Hepatocyte (in vitro differentiated cells): ENCODE results near the gene GFPT2. TPM values are rescaled to one million over a fixed set of nuclear protein-coding genes. Genes with fewer than 3 reads are reported as not detected.

Experiments used
- DNase-seq: peaks from one replicate; pipeline ENCODE4 v3.0.0-alpha.2; 2016; ENCODE audit warnings: low spot score
- H2AFZ ChIP-seq: fragments of 200-600 bp; sonication (generic); 2 replicates; pipeline ENCODE4 v1.6.0; 2016; ENCODE audit warnings: antibody characterized with exemption, mild to moderate bottlenecking
- H3K27ac ChIP-seq: fragments of 200-600 bp; sonication (generic); 2 replicates; pipeline ENCODE4 v1.5.1; 2016; ENCODE audit warnings: mild to moderate bottlenecking
- H3K27me3 ChIP-seq: fragments of 200-600 bp; sonication (generic); 2 replicates; pipeline ENCODE4 v1.6.1; 2016
- H3K36me3 ChIP-seq: fragments of 200-600 bp; sonication (generic); replicated peaks from 2 replicates; pipeline ENCODE4 v1.5.1; 2016; ENCODE audit warnings: low read depth; ENCODE audit not compliant: insufficient read depth
- H3K4me1 ChIP-seq: fragments of 200-600 bp; sonication (generic); 2 replicates; pipeline ENCODE4 v1.5.1; 2016; ENCODE audit warnings: mild to moderate bottlenecking, moderate library complexity; ENCODE audit not compliant: insufficient read depth
- H3K4me2 ChIP-seq: fragments of 200-600 bp; sonication (generic); 2 replicates; pipeline ENCODE4 v1.6.0; 2016
- H3K4me3 ChIP-seq: fragments of 200-600 bp; sonication (generic); 2 replicates; pipeline ENCODE4 v1.5.1; 2016; ENCODE audit warnings: mild to moderate bottlenecking
- H3K79me2 ChIP-seq: fragments of 200-600 bp; sonication (generic); 2 replicates; pipeline ENCODE4 v1.6.0; 2017; ENCODE audit warnings: mild to moderate bottlenecking
- H3K9me2 ChIP-seq: fragments of 200-600 bp; sonication (generic); replicated peaks from 2 replicates; pipeline ENCODE4 v1.6.0; 2017; ENCODE audit warnings: mild to moderate bottlenecking; ENCODE audit not compliant: insufficient read depth
- H3K9me3 ChIP-seq: fragments of 200-600 bp; sonication (generic); 2 replicates; pipeline ENCODE4 v1.5.1; 2016; ENCODE audit warnings: low read depth, mild to moderate bottlenecking
- H4K20me1 ChIP-seq: fragments of 200-600 bp; sonication (generic); 2 replicates; pipeline ENCODE4 v1.6.0; 2016; ENCODE audit warnings: mild to moderate bottlenecking; ENCODE audit not compliant: insufficient read depth, poor library complexity, severe bottlenecking
- CTCF ChIP-seq: fragments of 200-600 bp; sonication (generic); IDR thresholded peaks from 2 replicates; pipeline ENCODE4 v1.5.1; 2016; ENCODE audit warnings: antibody characterized with exemption, mild to moderate bottlenecking; ENCODE audit not compliant: poor library complexity
- EZH2 ChIP-seq: fragments of 200-600 bp; sonication (generic); IDR thresholded peaks from 2 replicates; pipeline ENCODE4 v1.6.1; 2016; ENCODE audit warnings: antibody characterized with exemption, mild to moderate bottlenecking, borderline replicate concordance
- EZH2phosphoT487 ChIP-seq: fragments of 200-600 bp; sonication (generic); IDR thresholded peaks from one replicate; pipeline ENCODE4 v1.6.1; 2018; ENCODE audit warnings: antibody characterized with exemption, mild to moderate bottlenecking, low read depth, moderate library complexity; ENCODE audit not compliant: unreplicated experiment, severe bottlenecking
- WGBS: methylation state at CpG from one replicate; pipeline ENCODE4 v1.1.6; 2016; ENCODE audit warnings: low lambda C conversion rate; ENCODE audit errors: missing lambda C conversion rate; 5-methylcytosine and 5-hydroxymethylcytosine counted together
- polyA plus RNA-seq: library from polyadenylated mRNA; unstranded; fragments of >200 nt; fragmentation: Nextera tagmentation; extraction: Ambion mirVana; gene quantifications from 2 replicates; pipeline ENCODE4 v1.2.1, GENCODE V29; 2016
- total RNA-seq: library from RNA; depleted of rRNA; stranded (reverse); fragments of >200 nt; gene quantifications from 2 replicates; pipeline ENCODE4 v1.2.3, GENCODE V29; 2014

The GFPT2 gene
- total and polyA plus RNA-seq, 2 experiments from 2014 or later, result 15.9 to 44.6 TPM

GRCh38 chr5:180367991-180368390 lies 14.9 kb upstream of the GFPT2 start:
- Histone ChIP-seq H3K4me1 (no peaks in the 10 kb centered on the region), H3K9me2 (no peaks in the 10 kb centered on the region), H3K27me3 (no peaks in the 10 kb centered on the region), H3K27ac (no peak overlapping the region), H2AFZ (no peak overlapping the region), H3K79me2 (no peaks in the 10 kb centered on the region), H3K36me3 (no peaks in the 10 kb centered on the region), H3K9me3 (no peaks in the 10 kb centered on the region), H4K20me1 (no peaks in the 10 kb centered on the region), H3K4me3 (no peak overlapping the region), H3K4me2 (no peak overlapping the region)
- DNase-seq, result no peak
- 89% methylated on average over 4 of the region's 4 CpGs for WGBS
- no peak for TF ChIP-seq EZH2phosphoT487
- no peak for TF ChIP-seq EZH2
- TF ChIP-seq CTCF, result no peak

- H4K20me1 ChIP-seq, result no peaks in the 10 kb centered on the region
- no peaks in the 10 kb centered on the region for H3K9me3 ChIP-seq
- TF ChIP-seq EZH2phosphoT487 (no peak), EZH2 (no peak), CTCF (no peak)
- no peaks in the 10 kb centered on the region for H3K27me3 ChIP-seq
- 97% methylated on average over 8 of the region's 8 CpGs for WGBS
- no peak for DNase-seq
- no peak overlapping the region for H3K4me3 ChIP-seq
- no peaks in the 10 kb centered on the region for H3K4me1 ChIP-seq
- no peaks in the 10 kb centered on the region for H3K36me3 ChIP-seq
- no peak overlapping the region for H3K4me2 ChIP-seq
- H2AFZ ChIP-seq, result no peak overlapping the region
- no peaks in the 10 kb centered on the region for H3K79me2 ChIP-seq
- H3K9me2 ChIP-seq, result no peaks in the 10 kb centered on the region
- no peak overlapping the region for H3K27ac ChIP-seq
Measured at GRCh38 chr5:180367300-180367699, 14.2 kb upstream of the GFPT2 start.

GRCh38 chr5:180366326-180366725 lies 13.2 kb upstream of the GFPT2 start:
- Histone ChIP-seq H3K4me2 (no peak overlapping the region), H3K79me2 (no peaks in the 10 kb centered on the region), H3K4me3 (no peak overlapping the region), H2AFZ (no peak overlapping the region), H3K9me2 (no peaks in the 10 kb centered on the region), H3K4me1 (no peaks in the 10 kb centered on the region), H4K20me1 (no peaks in the 10 kb centered on the region), H3K9me3 (no peaks in the 10 kb centered on the region), H3K27ac (no peak overlapping the region), H3K36me3 (no peaks in the 10 kb centered on the region), H3K27me3 (no peaks in the 10 kb centered on the region)
- no peak for DNase-seq
- 76% methylated on average over 12 of the region's 12 CpGs for WGBS
- TF ChIP-seq EZH2 (no peak), EZH2phosphoT487 (no peak), CTCF (no peak)

GRCh38 chr5:180365829-180366228 lies 12.7 kb upstream of the GFPT2 start:
- DNase-seq, result no peak
- Histone ChIP-seq H2AFZ (no peak overlapping the region), H3K4me2 (no peak overlapping the region)

More at GRCh38 chr5:180365829-180366228, 12.7 kb upstream of the GFPT2 start:
- Histone ChIP-seq H3K27me3 (no peaks in the 10 kb centered on the region), H3K4me1 (no peaks in the 10 kb centered on the region), H4K20me1 (no peaks in the 10 kb centered on the region), H3K9me3 (no peaks in the 10 kb centered on the region), H3K27ac (no peak overlapping the region), H3K79me2 (no peaks in the 10 kb centered on the region), H3K9me2 (no peaks in the 10 kb centered on the region), H3K4me3 (no peak overlapping the region), H3K36me3 (no peaks in the 10 kb centered on the region)
- TF ChIP-seq EZH2 (no peak), EZH2phosphoT487 (no peak), CTCF (no peak)
- 84% methylated on average over 4 of the region's 4 CpGs for WGBS
